Panc1 (cell line): Measurements from ENCODE around the gene SLC38A4. TPM values are rescaled to one million over a fixed set of nuclear protein-coding genes. Genes with fewer than 3 reads are reported as not detected.

ENCODE experiments used
- ATAC-seq: fragments of 200-7000 bp; cut with Tn5 transposase; 2 replicates; pipeline ENCODE4 v1.9.1; 2020; ENCODE audit warnings: mild to moderate bottlenecking, moderate library complexity
- BruUV-seq: library from RNA; stranded (reverse); fragments of 400-500 nt; replicated peaks from 2 replicates; lab custom pipeline; 2021; lab: Mats Ljungman, UMichigan
- CTCF ChIA-PET: fragments of 300-600 bp; sonication (Branson Sonifier 250); formaldehyde crosslinking; loops from one replicate; lab custom pipeline; 2022; ENCODE audit warnings: antibody characterized with exemption; lab: Charles Lee
- POLR2A ChIA-PET: fragments of 300-600 bp; sonication (Branson Sonifier 250); formaldehyde crosslinking; loops from one replicate; lab custom pipeline; 2022; ENCODE audit warnings: antibody characterized with exemption; lab: Charles Lee
- DNase-seq: peaks from one replicate; pipeline ENCODE4 v3.0.0-alpha.2; 2010; ENCODE audit warnings: low read depth, low spot score
- H3K27ac ChIP-seq: 2 replicates; pipeline ENCODE4 v1.5.1; 2011; ENCODE audit warnings: mild to moderate bottlenecking, low read length, inconsistent platforms
- H3K27me3 ChIP-seq: fragments of 200-500 bp; sonication (Bioruptor generic); 2 replicates; pipeline ENCODE4 v1.6.0; 2014; ENCODE audit warnings: low read length, inconsistent platforms; ENCODE audit not compliant: control insufficient read depth, insufficient read depth
- H3K36me3 ChIP-seq: fragments of 200-500 bp; sonication (Bioruptor generic); 2 replicates; pipeline ENCODE4 v1.5.1; 2014; ENCODE audit warnings: inconsistent platforms, mild to moderate bottlenecking, low read length, moderate library complexity; ENCODE audit not compliant: control insufficient read depth, insufficient read depth
- H3K4me1 ChIP-seq: 2 replicates; pipeline ENCODE4 v1.5.1; 2011; ENCODE audit warnings: inconsistent platforms, mild to moderate bottlenecking, low read length, moderate library complexity; ENCODE audit not compliant: control insufficient read depth, insufficient read depth
- H3K4me3 ChIP-seq, 2 experiments: 2 replicates each; pipeline ENCODE4 v1.5.1; 2011 to 2012; ENCODE audit warnings: low read depth in 2 of 2, low read length in 2 of 2, mild to moderate bottlenecking in 2 of 2, inconsistent platforms in 1 of 2, moderate library complexity in 1 of 2
- H3K9me3 ChIP-seq: fragments of 200-500 bp; sonication (Bioruptor generic); 2 replicates; pipeline ENCODE4 v1.5.1; 2014; ENCODE audit warnings: low read depth, mild to moderate bottlenecking, inconsistent platforms, low read length, moderate library complexity; ENCODE audit not compliant: control insufficient read depth, insufficient read depth
- CTCF ChIP-seq: fragments of 450-650 bp; IDR thresholded peaks from 2 replicates; pipeline ENCODE4 v1.5.1; 2017; ENCODE audit warnings: mild to moderate bottlenecking
- POLR2AphosphoS5 ChIP-seq: IDR thresholded peaks from 2 replicates; pipeline ENCODE4 v1.6.1; 2012; ENCODE audit warnings: mild to moderate bottlenecking, low read depth, low read length, moderate library complexity
- REST ChIP-seq, 2 experiments: IDR thresholded peaks; 2 replicates each; pipeline ENCODE4 v1.6.1; 2011 to 2012; ENCODE audit warnings: low read depth in 2 of 2, control low read depth in 1 of 2, low read length in 1 of 2, mild to moderate bottlenecking in 1 of 2, moderate library complexity in 1 of 2; ENCODE audit not compliant: insufficient read depth in 1 of 2
- SIN3A ChIP-seq: IDR thresholded peaks from 2 replicates; pipeline ENCODE4 v1.6.1; 2012; ENCODE audit warnings: low read depth, mild to moderate bottlenecking, low read length, moderate library complexity, borderline replicate concordance; ENCODE audit not compliant: insufficient read depth
- TCF7L2 ChIP-seq: IDR thresholded peaks from 2 replicates; pipeline ENCODE4 v1.6.1; 2011; ENCODE audit warnings: mild to moderate bottlenecking, low read depth, low read length, inconsistent platforms
- in situ Hi-C: cut with HindIII; loops from 2 replicates; pipeline ENCODE4 v1.10.0; 2016; ENCODE audit warnings: low sequenced_read_pairs, low pct_unique_long_range_greater_than_20kb
- intact Hi-C: fragments of 100-400 bp; cut with micrococcal nuclease; formaldehyde crosslinking; loops from one replicate; pipeline ENCODE4 v1.10.0; 2022; ENCODE audit not compliant: unreplicated experiment
- total RNA-seq: library from RNA; stranded (reverse); gene quantifications from one replicate; pipeline ENCODE4 v1.2.1, GENCODE V29; 2021; ENCODE audit not compliant: unreplicated experiment

SLC38A4 gene
- total RNA-seq, 1 experiment from 2014 or later = 2.5 TPM

GRCh38 chr12:46874642-46875041, 48.8 kb upstream of the SLC38A4 start:
- Histone ChIP-seq H3K9me3 (peaks cover 6% of the 10 kb centered on the region; the same call in 1 of the 2 replicates), H3K27me3 (no peaks in the 10 kb centered on the region), H3K27ac (no peak overlapping the region), H3K4me1 (no peaks in the 10 kb centered on the region), H3K36me3 (no peaks in the 10 kb centered on the region), H3K4me3 (no peak overlapping the region)
- TF ChIP-seq REST (IDR thresholded peaks at IDR 0.05; ENCODE audit: insufficient read depth in 1 of 2, low read depth in 2 of 2, low read length in 1 of 2) (no peak), SIN3A (no peak), TCF7L2 (no peak), POLR2AphosphoS5 (no peak), CTCF (no peak)
- in situ Hi-C loops (no loop called here), intact Hi-C loops (no loop called here)
- ATAC-seq (no peak), DNase-seq (no peak)
- POLR2A ChIA-PET = interaction anchor here (0.6 kb wide), 2 partner anchors 610 to 671 kb away, joined by 3 read pairs; no protein-coding TSS in a partner anchor
- CTCF ChIA-PET = no interaction called here
- BruUV-seq = no TSS peak

- intact Hi-C loops = no loop called here
- no TSS peak for BruUV-seq
Observed at GRCh38 chr12:46872135-46872534, 46.3 kb upstream of the SLC38A4 start.

More at GRCh38 chr12:46872135-46872534, 46.3 kb upstream of the SLC38A4 start:
- Histone ChIP-seq H3K27me3 (no peaks in the 10 kb centered on the region), H3K4me3 (no peak overlapping the region), H3K27ac (no peak overlapping the region), H3K36me3 (no peaks in the 10 kb centered on the region), H3K4me1 (no peaks in the 10 kb centered on the region), H3K9me3 (peaks cover 5% of the 10 kb centered on the region; the same call in 1 of the 2 replicates)
- ATAC-seq (no peak), DNase-seq (no peak)
- no peak for TF ChIP-seq REST (IDR thresholded peaks at IDR 0.05; ENCODE audit: insufficient read depth in 1 of 2, low read depth in 2 of 2, low read length in 1 of 2)
- no peak for TF ChIP-seq SIN3A
- TF ChIP-seq TCF7L2 = no peak
- no peak for TF ChIP-seq POLR2AphosphoS5
- no peak for TF ChIP-seq CTCF
- ChIA-PET CTCF (no interaction called here), POLR2A (no interaction called here)
- in situ Hi-C loops = no loop called here
